SU-DHL-6 (cell line): Measurements from ENCODE around the gene CST5.

Source experiments
- EZH2phosphoT487 ChIP-seq: fragments of 200-600 bp; sonication (generic), shearing (Covaris generic); conservative IDR thresholded peaks from 2 replicates; pipeline ENCODE4 v1.6.1; 2018; ENCODE audit warnings: mild to moderate bottlenecking, antibody characterized with exemption, low read length, moderate library complexity, mixed read lengths
- TF ChIP-seq, protein P1 (sequence below): fragments of 200-600 bp; sonication (generic); IDR thresholded peaks from one replicate; pipeline ENCODE4 v1.5.1; 2017; ENCODE audit warnings: antibody characterized with exemption, mild to moderate bottlenecking, low read length, moderate library complexity; ENCODE audit not compliant: insufficient read depth, poor library complexity, severe bottlenecking

DNA sequence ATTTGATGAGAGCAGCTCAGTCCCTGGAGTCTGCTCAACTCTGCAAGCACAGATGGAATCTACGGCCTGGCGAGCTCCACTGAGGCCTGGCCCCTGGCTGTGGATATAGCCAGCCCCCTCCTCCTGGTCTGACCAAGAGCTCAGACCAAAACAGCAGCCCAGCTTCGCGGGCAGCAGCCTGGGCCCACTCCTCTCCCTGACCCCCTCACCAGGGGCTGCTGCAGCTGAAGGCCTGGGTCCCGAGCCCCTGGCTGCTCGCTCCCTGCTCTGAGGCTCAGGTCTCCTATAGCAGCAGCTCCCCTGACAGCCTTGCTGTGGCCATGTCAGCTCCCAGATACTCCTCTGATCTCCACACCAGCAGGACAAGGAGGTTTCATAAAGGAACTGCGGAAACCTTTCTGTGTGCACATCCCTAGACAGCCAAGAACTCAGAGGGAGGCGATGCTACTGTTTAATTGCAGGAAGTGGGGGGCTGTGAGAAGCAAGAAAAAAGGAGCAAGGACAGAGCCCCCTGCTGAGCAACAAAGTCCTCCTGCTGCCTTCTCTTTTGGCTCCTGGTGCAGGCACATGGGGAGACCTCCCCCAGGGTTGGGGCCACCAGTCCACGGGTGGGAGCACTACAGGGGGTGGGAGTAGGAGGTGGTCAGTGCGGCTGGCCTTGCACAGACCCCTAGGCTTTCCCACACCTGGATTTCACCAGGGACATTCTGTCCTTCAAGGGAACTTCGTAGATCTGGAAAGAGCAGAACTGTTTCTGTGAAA, 38.7 kb upstream of the CST5 start:
- TF ChIP-seq EZH2phosphoT487, result no peak
- TF ChIP-seq, protein P1, sequence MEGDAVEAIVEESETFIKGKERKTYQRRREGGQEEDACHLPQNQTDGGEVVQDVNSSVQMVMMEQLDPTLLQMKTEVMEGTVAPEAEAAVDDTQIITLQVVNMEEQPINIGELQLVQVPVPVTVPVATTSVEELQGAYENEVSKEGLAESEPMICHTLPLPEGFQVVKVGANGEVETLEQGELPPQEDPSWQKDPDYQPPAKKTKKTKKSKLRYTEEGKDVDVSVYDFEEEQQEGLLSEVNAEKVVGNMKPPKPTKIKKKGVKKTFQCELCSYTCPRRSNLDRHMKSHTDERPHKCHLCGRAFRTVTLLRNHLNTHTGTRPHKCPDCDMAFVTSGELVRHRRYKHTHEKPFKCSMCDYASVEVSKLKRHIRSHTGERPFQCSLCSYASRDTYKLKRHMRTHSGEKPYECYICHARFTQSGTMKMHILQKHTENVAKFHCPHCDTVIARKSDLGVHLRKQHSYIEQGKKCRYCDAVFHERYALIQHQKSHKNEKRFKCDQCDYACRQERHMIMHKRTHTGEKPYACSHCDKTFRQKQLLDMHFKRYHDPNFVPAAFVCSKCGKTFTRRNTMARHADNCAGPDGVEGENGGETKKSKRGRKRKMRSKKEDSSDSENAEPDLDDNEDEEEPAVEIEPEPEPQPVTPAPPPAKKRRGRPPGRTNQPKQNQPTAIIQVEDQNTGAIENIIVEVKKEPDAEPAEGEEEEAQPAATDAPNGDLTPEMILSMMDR, result no peak
